ENCODE measurements around the gene CDH23.

GRCh38 chr10:71354776-71355175, 41.9 kb upstream of the CDH23 start:
- TF ChIP-seq, protein P1, sequence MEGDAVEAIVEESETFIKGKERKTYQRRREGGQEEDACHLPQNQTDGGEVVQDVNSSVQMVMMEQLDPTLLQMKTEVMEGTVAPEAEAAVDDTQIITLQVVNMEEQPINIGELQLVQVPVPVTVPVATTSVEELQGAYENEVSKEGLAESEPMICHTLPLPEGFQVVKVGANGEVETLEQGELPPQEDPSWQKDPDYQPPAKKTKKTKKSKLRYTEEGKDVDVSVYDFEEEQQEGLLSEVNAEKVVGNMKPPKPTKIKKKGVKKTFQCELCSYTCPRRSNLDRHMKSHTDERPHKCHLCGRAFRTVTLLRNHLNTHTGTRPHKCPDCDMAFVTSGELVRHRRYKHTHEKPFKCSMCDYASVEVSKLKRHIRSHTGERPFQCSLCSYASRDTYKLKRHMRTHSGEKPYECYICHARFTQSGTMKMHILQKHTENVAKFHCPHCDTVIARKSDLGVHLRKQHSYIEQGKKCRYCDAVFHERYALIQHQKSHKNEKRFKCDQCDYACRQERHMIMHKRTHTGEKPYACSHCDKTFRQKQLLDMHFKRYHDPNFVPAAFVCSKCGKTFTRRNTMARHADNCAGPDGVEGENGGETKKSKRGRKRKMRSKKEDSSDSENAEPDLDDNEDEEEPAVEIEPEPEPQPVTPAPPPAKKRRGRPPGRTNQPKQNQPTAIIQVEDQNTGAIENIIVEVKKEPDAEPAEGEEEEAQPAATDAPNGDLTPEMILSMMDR (conservative IDR thresholded peaks at IDR 0.05; ENCODE audit: low read depth, low read length), result no peak
- TF ChIP-seq EZH2 (IDR thresholded peaks at IDR 0.05; ENCODE audit: low read length, unreplicated experiment) (no peak), EZH2phosphoT487 (IDR thresholded peaks at IDR 0.05; ENCODE audit: borderline replicate concordance, low read length) (no peak)
